Fibroblast of mammary gland (primary cell): ENCODE data around the gene VOPP1.
A peak's percentile ranks its signal among the peaks of the same experiment; 100 is the strongest.

Source experiments
- DNase-seq: peaks from one replicate; pipeline ENCODE4 v3.0.0-alpha.2; 2010; ENCODE audit warnings: low read depth
- H3K4me3 ChIP-seq: 2 replicates; pipeline ENCODE4 v1.5.1; 2011; ENCODE audit warnings: low read depth, mild to moderate bottlenecking, low read length, moderate library complexity; ENCODE audit not compliant: control insufficient read depth
- CTCF ChIP-seq: conservative IDR thresholded peaks from 2 replicates; pipeline ENCODE4 v1.5.1; 2011; ENCODE audit warnings: low read depth, low read length, inconsistent platforms; ENCODE audit not compliant: control insufficient read depth, insufficient read depth

The VOPP1 gene

GRCh38 chr7:55575733-55576132 is 3.4 kb upstream of the VOPP1 start:
- DNase-seq: no peak
- TF ChIP-seq CTCF: no peak
- H3K4me3 ChIP-seq: no peak overlapping the region

GRCh38 chr7:55575098-55575497 is 2.8 kb upstream of the VOPP1 start:
- no peak overlapping the region for H3K4me3 ChIP-seq
- TF ChIP-seq CTCF: no peak
- DNase-seq: no peak

- H3K4me3 ChIP-seq: no peak overlapping the region
- no peak for TF ChIP-seq CTCF
- DNase-seq: peak; percentile 14
These were observed 1.9 kb upstream of the VOPP1 start for GRCh38 chr7:55574051-55574717.

DNA sequence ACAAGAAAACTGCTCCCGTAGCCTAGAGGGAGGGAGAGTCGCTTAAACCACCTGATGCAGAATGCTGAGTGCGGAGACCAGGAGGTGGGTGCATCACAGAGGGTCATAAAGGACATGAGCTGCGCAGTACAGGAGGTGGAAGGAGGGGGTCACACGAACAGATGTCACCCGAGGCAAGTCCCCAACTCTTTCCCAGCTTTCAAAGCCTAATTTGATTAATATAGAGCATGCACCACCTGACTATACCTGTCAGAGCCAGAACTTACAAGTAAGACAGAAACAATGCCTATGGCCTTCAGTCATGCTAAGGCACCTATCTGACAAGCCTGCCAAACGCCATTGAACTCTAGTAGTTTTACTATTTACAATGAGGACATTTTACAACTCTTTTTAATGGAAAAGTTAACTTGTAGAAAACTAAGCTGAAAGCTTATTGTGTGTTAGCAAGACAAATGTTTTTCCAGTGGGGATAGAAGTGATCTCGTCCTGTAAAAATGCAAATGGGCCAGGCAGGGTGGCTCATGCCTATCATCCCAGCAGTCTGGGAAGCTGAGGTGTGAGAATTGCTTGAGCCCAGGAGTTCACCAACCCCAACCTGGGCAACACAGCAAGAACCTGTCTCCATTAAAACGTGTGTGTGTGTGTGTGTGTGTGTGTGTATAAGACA is 1.1 kb upstream of the VOPP1 start:
- DNase-seq: peak; percentile 32
- H3K4me3 ChIP-seq: peak overlapping the region; percentile 62
- no peak for TF ChIP-seq CTCF

- peak; percentile 20 for DNase-seq
- TF ChIP-seq CTCF: no peak
- peak overlapping the region; percentile 74 for H3K4me3 ChIP-seq
These were observed 558 bp downstream of the VOPP1 start for GRCh38 chr7:55571511-55572377.

DNA sequence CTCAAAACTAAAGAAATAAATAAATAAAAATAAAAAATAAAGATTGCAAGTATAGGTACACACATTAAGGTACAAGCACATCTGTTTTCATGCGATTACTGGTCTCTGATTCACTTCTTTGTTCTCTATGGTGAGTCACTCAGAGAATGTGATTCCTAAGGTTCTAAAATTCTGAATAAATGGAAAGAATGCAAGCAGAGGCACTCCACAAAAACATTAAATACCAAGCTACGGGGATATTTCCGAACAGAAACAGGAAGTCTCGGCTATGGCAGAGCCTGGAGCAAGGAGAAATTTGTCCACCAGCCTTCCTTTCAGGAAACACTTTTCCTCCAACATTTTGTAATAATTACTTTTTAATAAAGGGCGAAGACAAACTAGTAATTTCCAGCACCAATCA is 1.4 kb downstream of the VOPP1 start:
- peak overlapping the region; percentile 74 for H3K4me3 ChIP-seq
- peak; percentile 83 for DNase-seq
- no peak for TF ChIP-seq CTCF
